ENCODE results near the gene WDR82.

DNA sequence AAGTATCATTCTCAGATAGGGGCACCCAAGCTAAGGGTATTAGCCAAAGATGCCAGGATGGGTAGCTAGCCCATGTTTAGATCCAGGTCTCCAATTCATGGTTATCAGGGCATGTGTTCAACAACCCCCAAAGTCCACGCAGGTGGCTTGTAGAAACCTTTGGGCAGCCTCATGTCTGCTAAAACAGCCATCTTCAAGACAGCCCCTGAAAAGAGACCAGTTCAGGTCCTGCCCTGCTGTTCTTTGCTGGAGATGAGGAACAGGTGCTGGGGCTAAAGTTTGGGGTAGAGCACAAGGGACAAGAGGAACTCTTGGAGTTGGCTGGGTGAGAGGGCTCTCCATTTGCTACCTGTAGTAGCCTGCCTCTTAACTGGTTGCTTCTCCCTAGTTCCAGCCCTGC is 28.3 kb downstream of the WDR82 start:
- TF ChIP-seq CREM (IDR thresholded peaks at IDR 0.05; ENCODE audit: low read depth) (no peak), MYC (IDR thresholded peaks at IDR 0.05; ENCODE audit: insufficient read depth, insufficient read length, insufficient replicate concordance, low read length, severe bottlenecking) (no peak), CTCF (IDR thresholded peaks at IDR 0.05 in 2 of 3, conservative IDR thresholded peaks at IDR 0.05 in 1 of 3; ENCODE audit: control insufficient read depth in 2 of 3, extremely low read depth in 1 of 3, insufficient read depth in 1 of 3, low read depth in 3 of 3, low read length in 3 of 3) (no peak), REST (IDR thresholded peaks at IDR 0.05; ENCODE audit: low read depth, low read length) (no peak), ESRRA (IDR thresholded peaks at IDR 0.05; ENCODE audit: low read length) (no peak), SIN3A (IDR thresholded peaks at IDR 0.05; ENCODE audit: low read depth, low read length) (no peak), HDAC2 (IDR thresholded peaks at IDR 0.05) (no peak), TARDBP (IDR thresholded peaks at IDR 0.05; ENCODE audit: borderline replicate concordance) (no peak), TAF1 (IDR thresholded peaks at IDR 0.05; ENCODE audit: borderline replicate concordance, low read depth, low read length) (no peak), RAD21 (IDR thresholded peaks at IDR 0.05; ENCODE audit: insufficient read depth, low read depth, low read length) (no peak), ZNF384 (IDR thresholded peaks at IDR 0.05; ENCODE audit: borderline replicate concordance, low read depth, low read length) (no peak), DPF2 (IDR thresholded peaks at IDR 0.05) (no peak)
- TF ChIP-seq, protein P1, sequence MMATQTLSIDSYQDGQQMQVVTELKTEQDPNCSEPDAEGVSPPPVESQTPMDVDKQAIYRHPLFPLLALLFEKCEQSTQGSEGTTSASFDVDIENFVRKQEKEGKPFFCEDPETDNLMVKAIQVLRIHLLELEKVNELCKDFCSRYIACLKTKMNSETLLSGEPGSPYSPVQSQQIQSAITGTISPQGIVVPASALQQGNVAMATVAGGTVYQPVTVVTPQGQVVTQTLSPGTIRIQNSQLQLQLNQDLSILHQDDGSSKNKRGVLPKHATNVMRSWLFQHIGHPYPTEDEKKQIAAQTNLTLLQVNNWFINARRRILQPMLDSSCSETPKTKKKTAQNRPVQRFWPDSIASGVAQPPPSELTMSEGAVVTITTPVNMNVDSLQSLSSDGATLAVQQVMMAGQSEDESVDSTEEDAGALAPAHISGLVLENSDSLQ (IDR thresholded peaks at IDR 0.05) = no peak
